Suprapubic skin (tissue), 4 donors: ENCODE data around the gene TGM3. TPM values are rescaled to one million over a fixed set of nuclear protein-coding genes. Genes with fewer than 3 reads are reported as not detected.

ENCODE experiments used
- DNase-seq, 2 donors: peaks; one replicate each; pipeline ENCODE4 v3.0.0-alpha.2; 2019; ENCODE audit warnings: low spot score in 2 of 2
- H3K27ac ChIP-seq: fragments of 200-600 bp; sonication (generic); one replicate; pipeline ENCODE4 v1.5.1; 2019
- H3K27me3 ChIP-seq: fragments of 200-600 bp; sonication (generic); one replicate; pipeline ENCODE4 v1.5.1; 2019
- H3K36me3 ChIP-seq: fragments of 200-600 bp; sonication (generic); one replicate; pipeline ENCODE4 v1.5.1; 2019
- H3K4me1 ChIP-seq: fragments of 200-600 bp; sonication (generic); one replicate; pipeline ENCODE4 v1.5.1; 2019
- H3K4me3 ChIP-seq: fragments of 200-600 bp; sonication (generic); one replicate; pipeline ENCODE4 v1.5.1; 2019; ENCODE audit warnings: mild to moderate bottlenecking
- H3K9me3 ChIP-seq: fragments of 200-600 bp; sonication (generic); one replicate; pipeline ENCODE4 v1.5.1; 2019
- CTCF ChIP-seq, 2 donors: fragments of 200-600 bp in 1 of 2; fragments of 450-650 bp in 1 of 2; sonication (generic) in 1 of 2; IDR thresholded peaks; one replicate each; pipeline ENCODE4 v1.5.1; 2016 to 2019; ENCODE audit warnings: antibody characterized with exemption in 2 of 2, mild to moderate bottlenecking in 1 of 2, moderate library complexity in 1 of 2
- EP300 ChIP-seq: sonication (generic); formaldehyde crosslinking; IDR thresholded peaks from one replicate; pipeline ENCODE4 v1.6.1; 2017; ENCODE audit warnings: antibody characterized with exemption
- POLR2A ChIP-seq, 2 donors: fragments of 450-650 bp; IDR thresholded peaks; one replicate each; pipeline ENCODE4 v1.6.1; 2017; ENCODE audit warnings: antibody characterized with exemption in 2 of 2, mild to moderate bottlenecking in 2 of 2, moderate library complexity in 2 of 2
- POLR2AphosphoS5 ChIP-seq, 3 donors: sonication (generic); formaldehyde crosslinking; IDR thresholded peaks; one replicate each; pipeline ENCODE4 v1.6.1; 2017; ENCODE audit warnings: antibody characterized with exemption in 3 of 3
- WGBS: methylation state at CpG from one replicate; pipeline ENCODE4 v1.1.5; 2018; 5-methylcytosine and 5-hydroxymethylcytosine counted together
- total RNA-seq, 4 donors: library from RNA; depleted of rRNA; stranded (reverse); fragments of >200 nt; gene quantifications; one replicate each; pipeline ENCODE4 v1.1.0, GENCODE V29; 2016

Gene TGM3
- total RNA-seq, 4 donors from 2014 or later: 24.9 to 56.5 (median 44.8) TPM

- no peak for DNase-seq
- Histone ChIP-seq H3K9me3 (no peaks in the 10 kb centered on the region), H3K27me3 (no peaks in the 10 kb centered on the region), H3K4me1 (no peaks in the 10 kb centered on the region), H3K36me3 (no peaks in the 10 kb centered on the region), H3K4me3 (no peak overlapping the region), H3K27ac (no peak overlapping the region)
- TF ChIP-seq EP300 (no peak), CTCF (IDR thresholded peaks at IDR 0.05) (no peak), POLR2AphosphoS5 (IDR thresholded peaks at IDR 0.05) (no peak), POLR2A (IDR thresholded peaks at IDR 0.05) (no peak)
- WGBS: 37% methylated on average over 1 of the region's 1 CpG
Observed at GRCh38 chr20:2363587-2363986, 67.8 kb downstream of the TGM3 start.

- DNase-seq: no peak
- Histone ChIP-seq H3K36me3 (no peaks in the 10 kb centered on the region), H3K4me3 (no peak overlapping the region), H3K27me3 (no peaks in the 10 kb centered on the region), H3K27ac (no peak overlapping the region), H3K4me1 (no peaks in the 10 kb centered on the region), H3K9me3 (no peaks in the 10 kb centered on the region)
- TF ChIP-seq POLR2AphosphoS5 (IDR thresholded peaks at IDR 0.05) (no peak), POLR2A (IDR thresholded peaks at IDR 0.05) (no peak), CTCF (IDR thresholded peaks at IDR 0.05) (no peak), EP300 (no peak)
- 63% methylated on average over 4 of the region's 4 CpGs for WGBS
Observed at GRCh38 chr20:2364044-2364443, 68.2 kb downstream of the TGM3 start.

GRCh38 chr20:2365091-2365490 lies 69.3 kb downstream of the TGM3 start:
- no peak overlapping the region for H3K4me3 ChIP-seq
- H3K36me3 ChIP-seq: no peaks in the 10 kb centered on the region
- no peak for DNase-seq
- H3K4me1 ChIP-seq: no peaks in the 10 kb centered on the region
- no peak for TF ChIP-seq POLR2AphosphoS5 (IDR thresholded peaks at IDR 0.05)
- no peak for TF ChIP-seq EP300
- TF ChIP-seq POLR2A (IDR thresholded peaks at IDR 0.05): no peak
- TF ChIP-seq CTCF (IDR thresholded peaks at IDR 0.05): no peak
- no peaks in the 10 kb centered on the region for H3K27me3 ChIP-seq
- 94% methylated on average over 2 of the region's 2 CpGs for WGBS
- no peak overlapping the region for H3K27ac ChIP-seq
- no peaks in the 10 kb centered on the region for H3K9me3 ChIP-seq

- 71% methylated on average over 3 of the region's 3 CpGs for WGBS
Observed at GRCh38 chr20:2365666-2366065, 69.9 kb downstream of the TGM3 start.

GRCh38 chr20:2368621-2369020 lies 72.8 kb downstream of the TGM3 start:
- TF ChIP-seq POLR2A (IDR thresholded peaks at IDR 0.05): no peak
- TF ChIP-seq POLR2AphosphoS5 (IDR thresholded peaks at IDR 0.05): no peak
- no peak for TF ChIP-seq EP300
- no peak for TF ChIP-seq CTCF (IDR thresholded peaks at IDR 0.05)
- no peak overlapping the region for H3K27ac ChIP-seq
- no peak for DNase-seq
- H3K36me3 ChIP-seq: no peaks in the 10 kb centered on the region
- 69% methylated on average over 1 of the region's 1 CpG for WGBS
- H3K4me3 ChIP-seq: no peak overlapping the region
- H3K27me3 ChIP-seq: no peaks in the 10 kb centered on the region
- no peaks in the 10 kb centered on the region for H3K9me3 ChIP-seq
- no peaks in the 10 kb centered on the region for H3K4me1 ChIP-seq

More at GRCh38 chr20:2365666-2366065, 69.9 kb downstream of the TGM3 start:
- no peaks in the 10 kb centered on the region for H3K4me1 ChIP-seq
- no peaks in the 10 kb centered on the region for H3K36me3 ChIP-seq
- H3K4me3 ChIP-seq: no peak overlapping the region
- no peaks in the 10 kb centered on the region for H3K27me3 ChIP-seq
- TF ChIP-seq CTCF (IDR thresholded peaks at IDR 0.05): no peak
- no peak for TF ChIP-seq POLR2A (IDR thresholded peaks at IDR 0.05)
- TF ChIP-seq EP300: no peak
- no peaks in the 10 kb centered on the region for H3K9me3 ChIP-seq
- no peak overlapping the region for H3K27ac ChIP-seq
- no peak for DNase-seq
